Lung (tissue), 12 donors: ENCODE measurements around the gene LBHD1. TPM values are rescaled to one million over a fixed set of nuclear protein-coding genes. Genes with fewer than 3 reads are reported as not detected.

Experiments used
- ATAC-seq: fragments of 200-7000 bp; cut with Tn5 transposase; one replicate; pipeline ENCODE4 v1.9.1; 2020; ENCODE audit warnings: moderate number of reproducible peaks; ENCODE audit not compliant: insufficient read depth, low FRiP score
- DNase-seq, 3 donors: peaks; one replicate each; pipeline ENCODE4 v3.0.0-alpha.2; 2013 to 2017
- H3K27ac ChIP-seq, 2 donors: one replicate each; pipeline ENCODE4 v1.5.1; 2013; ENCODE audit warnings: mild to moderate bottlenecking in 2 of 2, moderate library complexity in 2 of 2, control low read depth in 1 of 2, inconsistent platforms in 1 of 2, low read depth in 1 of 2, low read length in 1 of 2
- H3K27me3 ChIP-seq, 3 donors: one replicate each; pipeline ENCODE4 v1.5.1; 2013; ENCODE audit warnings: low read length in 2 of 3; ENCODE audit not compliant: control insufficient read depth in 3 of 3, insufficient read depth in 3 of 3
- H3K36me3 ChIP-seq, 4 donors: one replicate each; pipeline ENCODE4 v1.5.1; 2013; ENCODE audit warnings: low read length in 4 of 4, mild to moderate bottlenecking in 1 of 4, moderate library complexity in 1 of 4; ENCODE audit not compliant: control insufficient read depth in 4 of 4, insufficient read depth in 4 of 4
- H3K4me1 ChIP-seq, 5 donors: one replicate each; pipeline ENCODE4 v1.5.1; 2013; ENCODE audit warnings: low read length in 5 of 5, mild to moderate bottlenecking in 2 of 5, moderate library complexity in 1 of 5; ENCODE audit not compliant: control insufficient read depth in 5 of 5, insufficient read depth in 5 of 5
- H3K4me3 ChIP-seq: one replicate; pipeline ENCODE4 v1.5.1; 2013; ENCODE audit warnings: mild to moderate bottlenecking, control low read depth, moderate library complexity
- H3K9ac ChIP-seq, 2 donors: one replicate each; pipeline ENCODE4 v1.5.1; 2013; ENCODE audit warnings: low read length in 2 of 2, control low read depth in 1 of 2; ENCODE audit not compliant: insufficient read depth in 1 of 2
- H3K9me3 ChIP-seq, 4 donors: one replicate each; pipeline ENCODE4 v1.5.1; 2013; ENCODE audit warnings: low read length in 3 of 4, mild to moderate bottlenecking in 1 of 4, moderate library complexity in 1 of 4; ENCODE audit not compliant: control insufficient read depth in 4 of 4, insufficient read depth in 3 of 4
- CTCF ChIP-seq: IDR thresholded peaks from 2 replicates; pipeline ENCODE4 v1.5.1; 2012; ENCODE audit warnings: mild to moderate bottlenecking; ENCODE audit errors: control extremely low read depth, extremely low read depth
- WGBS, 2 donors: extraction: QIAGEN DNeasy Blood & Tissue Kit; methylation state at CpG; one replicate each; pipeline ENCODE4 v1.1.7; 2013; 5-methylcytosine and 5-hydroxymethylcytosine counted together
- polyA plus RNA-seq, 2 donors: library from polyadenylated mRNA; stranded (reverse); fragments of 200-250 nt; gene quantifications; one replicate each; pipeline ENCODE4 v1.2.1, GENCODE V29; 2013
- total RNA-seq, 2 donors: library from RNA; depleted of rRNA in 1 of 2; stranded (reverse); fragments of >200 nt in 1 of 2; gene quantifications; one replicate each; pipeline ENCODE4 v1.2.1, GENCODE V29; 2014 to 2021
- donor health status: control.
- donor health status: control.
- donor health status: Bipolar disorder and iron deficiency.
- donor health status: healthy.
- donor health status: DM: yes; HTN: yes; CAD: no.

The LBHD1 gene
- total and polyA plus RNA-seq, 4 donors = 4.4 to 8.9 (median 5.1) TPM

- no peaks in the 10 kb centered on the region for H3K9me3 ChIP-seq
- no peak overlapping the region for H3K9ac ChIP-seq
- 94 to 96% methylated on average over 11 of the region's 11 CpGs for WGBS, 2 donors
- ATAC-seq (no peak), DNase-seq (no peak)
- no peak for TF ChIP-seq CTCF
- H3K27me3 ChIP-seq = no peaks in the 10 kb centered on the region
- no peak overlapping the region for H3K27ac ChIP-seq
- peaks cover 0 to 24% (median 18%) of the 10 kb centered on the region in 4 donors for H3K36me3 ChIP-seq
- H3K4me1 ChIP-seq = peaks cover 0 to 25% (median 6%) of the 10 kb centered on the region in 5 donors
- no peak overlapping the region for H3K4me3 ChIP-seq
Measured at GRCh38 chr11:62648967-62649364, 23.1 kb downstream of the LBHD1 start.

- H3K27me3 ChIP-seq = no peaks in the 10 kb centered on the region
- DNase-seq (no peak), ATAC-seq (no peak)
- 94 to 97% methylated on average over 24 of the region's 24 CpGs for WGBS, 2 donors
- H3K27ac ChIP-seq = no peak overlapping the region
- peaks cover 0 to 25% (median 6%) of the 10 kb centered on the region in 5 donors for H3K4me1 ChIP-seq
- H3K4me3 ChIP-seq = no peak overlapping the region
- TF ChIP-seq CTCF = no peak
- no peaks in the 10 kb centered on the region for H3K9me3 ChIP-seq
- peaks cover 0 to 24% (median 18%) of the 10 kb centered on the region in 4 donors for H3K36me3 ChIP-seq
- no peak overlapping the region for H3K9ac ChIP-seq
Measured at GRCh38 chr11:62648185-62648966, 23.7 kb downstream of the LBHD1 start.

GRCh38 chr11:62647609-62648005 is 24.5 kb downstream of the LBHD1 start:
- 89 to 91% methylated on average over 6 of the region's 6 CpGs for WGBS, 2 donors
- H3K4me3 ChIP-seq = no peak overlapping the region
- H3K27ac ChIP-seq = no peak overlapping the region
- DNase-seq = no peak
- H3K27me3 ChIP-seq = no peaks in the 10 kb centered on the region
- ATAC-seq = no peak
- H3K36me3 ChIP-seq = peaks cover 0 to 24% (median 18%) of the 10 kb centered on the region in 4 donors
- H3K4me1 ChIP-seq = peaks cover 0 to 25% (median 6%) of the 10 kb centered on the region in 5 donors
- TF ChIP-seq CTCF = no peak
- no peak overlapping the region for H3K9ac ChIP-seq
- no peaks in the 10 kb centered on the region for H3K9me3 ChIP-seq
